Peyer's patch (tissue), 4 donors: ENCODE results near the gene CELSR1. TPM values are rescaled to one million over a fixed set of nuclear protein-coding genes. Genes with fewer than 3 reads are reported as not detected.
A peak's percentile ranks its signal among the peaks of the same experiment; 100 is the strongest.

Source experiments
- DNase-seq, 3 donors: peaks; one replicate each; pipeline ENCODE4 v3.0.0-alpha.2; 2017 to 2019
- H3K27ac ChIP-seq, 4 donors: fragments of 200-600 bp; sonication (generic); one replicate each; pipeline ENCODE4 v1.5.1; 2016 to 2019
- H3K27me3 ChIP-seq, 2 donors: fragments of 200-600 bp; sonication (generic); one replicate each; pipeline ENCODE4 v1.5.1; 2019
- H3K36me3 ChIP-seq, 3 donors: fragments of 200-600 bp; sonication (generic); one replicate each; pipeline ENCODE4 v1.5.1; 2016 to 2019
- H3K4me1 ChIP-seq, 4 donors: fragments of 200-600 bp; sonication (generic); one replicate each; pipeline ENCODE4 v1.5.1; 2016 to 2019
- H3K4me3 ChIP-seq, 4 donors: fragments of 200-600 bp; sonication (generic); 1 replicate in 3 of 4; 2 replicates in 1 of 4; pipeline ENCODE4 v1.5.1; 2016 to 2019; ENCODE audit warnings: mild to moderate bottlenecking in 1 of 4
- H3K9me3 ChIP-seq, 4 donors: fragments of 200-600 bp; sonication (generic); one replicate each; pipeline ENCODE4 v1.5.1; 2016 to 2019; ENCODE audit warnings: mild to moderate bottlenecking in 1 of 4
- CTCF ChIP-seq, 6 experiments: fragments of 450-650 bp in 4 of 6; fragments of 200-600 bp in 2 of 6; sonication (generic) in 1 of 6; IDR thresholded peaks; one replicate each; pipeline ENCODE4 v1.5.1; 2017 to 2019; ENCODE audit warnings: antibody characterized with exemption in 6 of 6, mild to moderate bottlenecking in 3 of 6, moderate library complexity in 1 of 6
- POLR2A ChIP-seq, 2 donors: fragments of 450-650 bp; IDR thresholded peaks; one replicate each; pipeline ENCODE4 v1.5.1; 2017; ENCODE audit warnings: antibody characterized with exemption in 2 of 2, mild to moderate bottlenecking in 2 of 2, moderate library complexity in 2 of 2
- total RNA-seq, 4 donors: library from RNA; depleted of rRNA; stranded (reverse); fragments of >200 nt; gene quantifications; one replicate each; pipeline ENCODE4 v1.1.0, GENCODE V29; 2016

Gene CELSR1
- total RNA-seq, 4 donors from 2014 or later, result 1.1 to 22.3 (median 1.5) TPM

DNA sequence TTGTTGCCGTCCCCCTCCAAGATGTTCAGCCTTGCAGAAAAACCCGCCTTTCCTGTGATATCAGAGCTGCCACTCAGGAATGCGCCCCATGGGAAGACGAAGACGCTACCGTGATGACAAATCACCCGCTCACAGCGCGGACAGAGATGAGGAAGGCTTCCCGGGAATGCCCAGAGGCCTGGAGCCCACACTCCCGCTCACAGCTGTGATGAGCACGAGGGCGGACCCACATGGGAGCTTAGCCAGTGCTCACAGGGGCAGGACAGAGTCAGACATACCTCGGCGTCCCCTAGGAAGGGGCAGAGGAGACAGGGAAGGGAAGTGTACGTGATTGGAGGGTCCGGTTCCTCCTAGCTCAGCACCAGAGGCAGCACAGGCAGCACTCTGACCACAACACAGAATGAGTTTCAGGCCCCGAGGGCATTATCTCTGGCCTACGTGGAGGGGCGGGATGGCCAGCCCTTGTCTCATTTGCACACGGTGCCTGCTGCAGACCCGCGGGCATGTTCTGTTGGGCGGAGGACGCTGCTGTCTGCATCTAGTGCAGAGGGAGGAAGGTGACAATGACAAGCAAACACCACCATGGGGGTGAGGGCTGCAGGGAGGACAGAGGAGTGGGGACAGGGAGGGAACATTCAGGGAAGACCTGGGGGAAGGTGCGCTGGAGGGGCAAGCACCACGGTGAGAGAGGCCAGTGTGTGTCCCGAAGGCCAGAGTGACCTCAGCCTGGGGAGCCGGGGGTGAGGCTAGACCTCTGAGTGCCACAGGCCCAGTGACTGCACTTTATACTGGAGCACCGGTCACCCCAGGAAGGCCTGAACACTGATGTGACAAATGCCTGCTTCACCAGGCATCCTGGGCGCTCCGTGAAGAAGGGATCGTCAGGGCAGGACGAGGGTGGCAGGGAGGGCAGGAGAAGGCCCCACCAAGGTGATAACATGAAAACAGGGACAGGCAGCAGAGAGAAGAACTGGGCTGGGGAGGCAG is 79.6 kb downstream of the CELSR1 start:
- TF ChIP-seq CTCF (IDR thresholded peaks at IDR 0.05) (no peak), POLR2A (IDR thresholded peaks at IDR 0.05) (no peak)
- peak in 1 of 3 donors; percentile 39 for DNase-seq
- Histone ChIP-seq H3K27me3 (no peaks in the 10 kb centered on the region), H3K36me3 (no peaks in the 10 kb centered on the region), H3K9me3 (no peaks in the 10 kb centered on the region), H3K4me3 (no peak overlapping the region), H3K27ac (no peak overlapping the region), H3K4me1 (no peaks in the 10 kb centered on the region)

GRCh38 chr22:46456818-46457163 is 80.6 kb downstream of the CELSR1 start:
- TF ChIP-seq POLR2A (IDR thresholded peaks at IDR 0.05) (no peak), CTCF (IDR thresholded peaks at IDR 0.05) (no peak)
- no peak for DNase-seq

DNA sequence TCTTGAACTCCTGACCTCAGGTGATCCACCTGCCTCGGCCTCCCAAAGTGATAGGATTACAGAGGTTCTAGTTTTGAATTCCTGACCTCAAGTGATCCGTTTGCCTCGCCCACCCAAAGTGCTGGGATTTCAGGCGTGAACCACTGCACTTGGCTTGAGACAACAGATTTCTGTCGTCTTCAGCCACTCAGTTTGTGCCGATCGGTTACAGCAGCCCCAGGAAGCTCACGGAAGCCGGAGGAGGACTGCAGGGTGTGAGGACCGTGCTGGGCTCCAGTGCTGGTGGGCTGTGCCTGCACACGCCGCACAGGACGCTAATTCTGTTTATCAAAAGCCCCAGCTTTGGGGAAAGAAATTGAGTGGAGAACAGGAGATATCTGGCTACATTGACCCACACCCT is 82.0 kb downstream of the CELSR1 start:
- DNase-seq, result no peak
- H3K9me3 ChIP-seq, result no peaks in the 10 kb centered on the region
- H3K27me3 ChIP-seq, result no peaks in the 10 kb centered on the region
- no peak for TF ChIP-seq POLR2A (IDR thresholded peaks at IDR 0.05)
- TF ChIP-seq CTCF (IDR thresholded peaks at IDR 0.05), result no peak
- H3K27ac ChIP-seq, result no peak overlapping the region
- H3K4me1 ChIP-seq, result no peaks in the 10 kb centered on the region
- H3K36me3 ChIP-seq, result no peaks in the 10 kb centered on the region
- H3K4me3 ChIP-seq, result no peak overlapping the region

More at GRCh38 chr22:46456818-46457163, 80.6 kb downstream of the CELSR1 start:
- Histone ChIP-seq H3K9me3 (no peaks in the 10 kb centered on the region), H3K4me3 (no peak overlapping the region), H3K27ac (no peak overlapping the region), H3K36me3 (no peaks in the 10 kb centered on the region), H3K4me1 (no peaks in the 10 kb centered on the region), H3K27me3 (no peaks in the 10 kb centered on the region)

DNA sequence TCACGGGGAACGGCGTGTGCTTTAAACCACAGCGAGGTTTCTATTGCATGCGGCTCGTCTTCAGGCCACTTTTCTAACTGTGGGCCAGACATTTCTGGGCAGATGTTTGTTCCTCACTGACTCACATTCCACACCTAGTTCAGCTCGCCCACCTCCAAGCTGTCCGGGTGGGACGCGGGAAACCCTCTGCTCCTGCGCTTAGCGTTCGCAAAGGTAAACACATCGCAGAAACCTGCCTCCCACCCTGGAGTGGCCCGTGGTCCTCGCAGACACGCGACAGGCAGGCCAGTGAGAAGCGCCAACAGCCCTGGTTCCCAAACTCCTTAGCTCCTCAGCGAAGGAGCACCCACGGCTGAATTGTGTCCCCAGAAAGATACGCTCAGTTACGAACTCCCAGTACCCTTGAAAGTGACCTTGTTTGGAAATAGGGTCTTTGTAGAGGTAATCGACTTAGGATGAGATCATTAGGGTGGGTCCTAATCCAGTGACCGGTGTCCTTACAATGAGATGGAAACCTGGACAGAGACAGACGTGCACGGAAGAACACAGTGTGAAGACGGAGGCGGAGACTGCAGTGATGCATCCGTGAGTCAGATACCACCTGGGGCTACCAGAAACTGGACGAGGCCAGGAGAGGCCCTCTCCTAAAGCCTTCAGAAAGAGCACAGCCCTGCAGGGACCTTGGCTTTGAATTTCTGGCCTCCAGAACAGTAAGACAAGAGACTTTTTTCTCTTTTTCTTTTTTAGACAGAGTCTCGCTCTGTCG is 82.7 kb downstream of the CELSR1 start:
- Histone ChIP-seq H3K4me3 (no peak overlapping the region), H3K27ac (no peak overlapping the region), H3K27me3 (no peaks in the 10 kb centered on the region), H3K4me1 (no peaks in the 10 kb centered on the region), H3K9me3 (no peaks in the 10 kb centered on the region), H3K36me3 (no peaks in the 10 kb centered on the region)
- no peak for TF ChIP-seq CTCF (IDR thresholded peaks at IDR 0.05)
- no peak for TF ChIP-seq POLR2A (IDR thresholded peaks at IDR 0.05)
- DNase-seq, result no peak

- Histone ChIP-seq H3K9me3 (no peaks in the 10 kb centered on the region), H3K27me3 (no peaks in the 10 kb centered on the region), H3K27ac (no peak overlapping the region), H3K4me1 (no peaks in the 10 kb centered on the region), H3K36me3 (no peaks in the 10 kb centered on the region), H3K4me3 (no peak overlapping the region)
- DNase-seq, result no peak
- TF ChIP-seq POLR2A (IDR thresholded peaks at IDR 0.05) (no peak), CTCF (IDR thresholded peaks at IDR 0.05) (no peak)
These were observed 83.5 kb downstream of the CELSR1 start for GRCh38 chr22:46453829-46454503.
